Choroid plexus epithelial cell (primary cell): Measurements from ENCODE around the gene HEY2.

Experiments
- DNase-seq: peaks from one replicate; pipeline ENCODE4 v3.0.0-alpha.2; 2010; ENCODE audit warnings: low read depth
- H3K4me3 ChIP-seq: 2 replicates; pipeline ENCODE4 v1.5.1; 2011; ENCODE audit warnings: low read depth, mild to moderate bottlenecking, control low read depth, low read length, moderate library complexity
- CTCF ChIP-seq: conservative IDR thresholded peaks from 2 replicates; pipeline ENCODE4 v1.5.1; 2011; ENCODE audit warnings: low read depth, mild to moderate bottlenecking, control low read depth, inconsistent platforms, low read length, moderate library complexity

The HEY2 gene

GRCh38 chr6:125754566-125754965, 5.1 kb downstream of the HEY2 start:
- DNase-seq, result no peak
- no peak for TF ChIP-seq CTCF
- H3K4me3 ChIP-seq, result no peak overlapping the region

GRCh38 chr6:125759184-125759902, 9.9 kb downstream of the HEY2 start:
- DNase-seq, result no peak
- H3K4me3 ChIP-seq, result no peak overlapping the region
- peak; percentile 35 for TF ChIP-seq CTCF

GRCh38 chr6:125759959-125760457, 10.6 kb downstream of the HEY2 start:
- TF ChIP-seq CTCF, result no peak
- H3K4me3 ChIP-seq, result no peak overlapping the region
- no peak for DNase-seq

- no peak for DNase-seq
- H3K4me3 ChIP-seq, result no peak overlapping the region
- TF ChIP-seq CTCF, result no peak
Measured at GRCh38 chr6:125764121-125764671, 14.8 kb downstream of the HEY2 start.

GRCh38 chr6:125765944-125766343, 16.5 kb downstream of the HEY2 start:
- no peak for TF ChIP-seq CTCF
- H3K4me3 ChIP-seq, result no peak overlapping the region
- DNase-seq, result no peak

- no peak for TF ChIP-seq CTCF
- H3K4me3 ChIP-seq, result no peak overlapping the region
- no peak for DNase-seq
Measured at GRCh38 chr6:125766641-125767040, 17.2 kb downstream of the HEY2 start.
